NCI-H2107 treated with DMSO at 0.1 percent for 48 hours (cell line): ENCODE results near the gene ZNF185.

Source experiments
- DNase-seq: peaks from one replicate; lab custom pipeline; 2025; ENCODE audit not compliant: unreplicated experiment; lab: John Stamatoyannopoulos, UW

Gene ZNF185

GRCh38 chrX:152946681-152947080, 48.8 kb downstream of the ZNF185 start:
- DNase-seq, result no peak
